GM04504 (cell line): Measurements from ENCODE around the gene SLC35A3.
"Not testable (repeated sequence)": the region's sequence is repeated elsewhere in the genome, so short reads cannot be mapped to it uniquely, and the experiment has no call there.

Experiments
- DNase-seq: peaks from one replicate; pipeline ENCODE4 v3.0.0-alpha.2; 2012; ENCODE audit warnings: low read depth

Gene SLC35A3

GRCh38 chr1:100036718-100037655, 67.2 kb downstream of the SLC35A3 start:
- no peak for DNase-seq

DNA sequence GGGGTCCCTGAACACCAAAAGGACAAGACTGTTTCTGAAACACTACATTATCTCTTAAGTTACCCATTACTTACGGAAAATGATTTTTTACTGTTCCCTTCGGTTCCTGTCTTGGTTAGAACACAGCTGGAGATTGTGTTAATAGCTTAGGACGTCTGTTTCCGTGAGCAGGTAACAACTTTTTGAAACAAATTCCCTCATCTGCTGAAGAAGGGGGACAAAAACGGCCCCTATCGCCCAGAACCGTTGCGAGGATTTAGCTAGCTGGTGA, 67.8 kb downstream of the SLC35A3 start:
- DNase-seq: no peak

DNA sequence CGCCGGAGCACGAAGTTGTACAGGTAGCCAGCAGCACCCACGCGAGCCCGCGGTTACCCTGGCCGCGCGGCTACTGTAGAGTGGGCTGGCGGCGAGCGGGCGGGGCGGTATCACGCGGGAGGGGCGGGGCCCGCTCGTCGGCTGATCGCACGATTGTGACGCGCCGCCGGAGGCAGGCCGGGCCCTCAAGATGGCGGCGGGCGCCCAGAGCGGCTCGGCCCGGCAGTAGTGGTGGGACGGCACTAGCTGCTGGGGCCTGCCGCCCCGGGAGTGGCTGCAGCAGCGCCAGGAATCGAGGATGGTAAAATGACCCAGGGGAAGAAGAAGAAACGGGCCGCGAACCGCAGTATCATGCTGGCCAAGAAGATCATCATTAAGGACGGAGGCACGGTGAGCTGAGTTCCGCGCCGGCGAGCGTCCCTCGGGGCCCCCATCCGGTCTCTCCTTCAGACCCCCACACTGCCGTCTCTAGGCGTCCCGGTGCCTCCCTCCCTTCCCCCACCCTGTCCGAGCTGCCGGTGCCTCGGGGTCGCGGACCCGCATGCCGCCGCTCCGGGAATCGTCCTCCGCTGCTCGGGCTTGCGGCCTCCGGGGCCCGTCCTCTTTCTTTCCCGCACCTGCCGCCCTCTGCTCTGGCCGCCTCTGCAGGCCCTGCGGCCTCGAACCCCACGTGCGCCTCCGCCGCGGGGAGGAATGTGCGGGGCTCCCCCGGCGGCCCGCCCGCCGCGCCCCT, 68.3 kb downstream of the SLC35A3 start:
- DNase-seq: peak; percentile 60

DNA sequence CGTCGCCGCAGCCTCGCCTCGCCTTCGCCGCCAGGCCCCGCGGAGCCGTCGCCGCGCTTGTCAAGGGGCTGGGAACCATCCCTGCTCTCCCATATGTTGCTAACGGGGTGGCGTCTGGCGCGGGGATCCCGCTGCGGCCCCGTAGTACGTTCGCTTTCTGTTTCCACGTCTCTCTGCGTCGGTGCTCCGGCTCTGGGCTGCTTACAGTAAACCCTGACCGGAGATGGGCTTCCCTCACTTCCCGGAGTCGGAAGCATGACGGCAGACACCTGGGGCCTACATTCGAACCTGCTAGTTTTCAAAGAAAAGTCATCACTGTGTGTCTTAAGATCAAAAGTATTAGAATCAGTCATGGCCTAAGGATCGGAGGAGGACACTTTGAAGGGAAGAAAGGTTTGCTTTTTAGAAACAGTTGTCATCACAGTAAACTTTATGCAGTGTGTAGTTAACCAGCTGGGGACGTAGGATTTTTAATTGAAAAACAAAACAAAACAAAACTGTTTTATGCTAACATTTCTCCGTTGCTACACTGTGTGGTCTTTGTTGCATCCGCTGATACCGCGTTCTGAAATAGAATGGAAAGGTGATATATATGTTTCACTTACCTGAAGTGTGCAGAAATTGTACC, 69.0 kb downstream of the SLC35A3 start:
- DNase-seq: peak; percentile 38

- DNase-seq: no peak
Measured at GRCh38 chr1:100039591-100039990, 69.8 kb downstream of the SLC35A3 start.

GRCh38 chr1:100045206-100045605, 75.4 kb downstream of the SLC35A3 start:
- no peak for DNase-seq

GRCh38 chr1:100047235-100047708, 77.5 kb downstream of the SLC35A3 start:
- not testable (repeated sequence) for DNase-seq

DNA sequence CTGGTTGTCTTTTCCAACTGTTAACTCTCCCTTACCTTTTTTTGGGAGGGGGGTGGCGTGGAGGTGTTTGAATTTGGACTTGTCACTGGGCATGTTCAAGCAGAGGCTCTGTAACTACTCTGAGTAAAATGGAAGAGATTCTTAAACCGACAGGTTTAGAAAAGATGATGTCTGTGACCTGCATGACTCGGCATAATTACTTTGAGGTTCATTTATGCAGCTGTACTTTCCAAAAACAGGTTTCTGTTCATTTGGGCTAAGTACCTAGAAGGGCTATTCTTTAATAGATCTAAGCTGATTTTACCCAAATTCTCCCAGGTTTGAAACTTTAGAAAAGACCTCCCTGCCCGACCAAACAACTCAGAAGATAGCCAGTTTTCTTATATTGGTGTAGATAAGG, 80.3 kb downstream of the SLC35A3 start:
- DNase-seq: no peak

GRCh38 chr1:100051401-100051800, 81.6 kb downstream of the SLC35A3 start:
- DNase-seq: no peak

DNA sequence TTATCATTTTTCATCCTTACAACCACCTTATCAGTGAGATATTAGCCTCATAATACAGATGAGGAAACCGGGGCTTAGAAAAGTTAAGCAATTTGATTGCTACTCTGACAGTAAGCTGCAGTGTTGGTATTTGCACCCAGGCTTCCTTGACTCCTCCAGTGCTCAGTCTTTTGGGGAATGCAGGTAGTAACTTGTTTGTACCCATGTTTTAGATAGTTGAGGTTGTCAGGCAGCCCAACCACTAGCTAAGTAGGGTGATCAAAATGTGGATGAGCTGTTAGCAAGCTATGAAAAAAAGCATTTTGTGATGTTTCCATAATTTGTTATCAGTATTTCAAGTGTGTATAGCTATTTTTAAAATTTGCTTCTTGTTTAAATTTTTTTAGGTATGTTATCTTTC, 82.1 kb downstream of the SLC35A3 start:
- DNase-seq: no peak

DNA sequence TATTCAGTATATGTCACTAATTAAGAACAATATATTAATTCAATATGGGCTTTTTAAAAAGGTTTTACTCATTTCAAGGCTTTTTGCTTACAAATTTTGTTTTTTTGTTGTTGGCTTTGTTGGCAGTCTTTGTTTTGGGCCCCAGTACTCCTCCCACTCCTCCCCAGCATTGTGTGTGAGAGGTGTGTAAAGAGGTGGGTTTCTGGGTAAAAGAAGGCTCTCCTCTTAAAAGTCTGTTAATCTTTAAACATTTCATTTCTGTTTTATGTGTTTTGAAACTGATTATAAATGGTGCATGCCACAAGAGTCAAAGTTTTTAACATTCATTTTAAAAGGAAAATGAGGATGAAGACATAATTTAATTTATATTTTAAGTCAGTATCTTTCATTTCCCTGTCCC, 83.3 kb downstream of the SLC35A3 start:
- no peak for DNase-seq

GRCh38 chr1:100053727-100054126, 83.9 kb downstream of the SLC35A3 start:
- DNase-seq: no peak

DNA sequence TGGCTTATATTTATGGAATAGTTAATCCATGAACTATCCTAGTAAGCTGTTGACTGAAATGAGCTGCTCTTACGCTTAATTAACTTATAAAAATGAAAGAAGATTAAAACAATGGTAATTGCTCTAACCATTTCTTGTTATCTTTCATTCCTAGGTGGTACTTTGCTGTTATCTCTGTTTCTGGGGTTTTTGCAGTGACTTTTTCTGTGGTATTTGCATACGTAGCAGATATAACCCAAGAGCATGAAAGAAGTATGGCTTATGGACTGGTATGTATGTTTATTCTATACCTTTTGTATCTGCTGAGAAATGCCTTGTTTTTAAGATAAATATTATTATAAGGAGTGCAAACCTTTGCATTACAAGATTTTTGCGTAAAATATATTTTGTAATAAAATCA, 91.9 kb downstream of the SLC35A3 start:
- DNase-seq: no peak

DNA sequence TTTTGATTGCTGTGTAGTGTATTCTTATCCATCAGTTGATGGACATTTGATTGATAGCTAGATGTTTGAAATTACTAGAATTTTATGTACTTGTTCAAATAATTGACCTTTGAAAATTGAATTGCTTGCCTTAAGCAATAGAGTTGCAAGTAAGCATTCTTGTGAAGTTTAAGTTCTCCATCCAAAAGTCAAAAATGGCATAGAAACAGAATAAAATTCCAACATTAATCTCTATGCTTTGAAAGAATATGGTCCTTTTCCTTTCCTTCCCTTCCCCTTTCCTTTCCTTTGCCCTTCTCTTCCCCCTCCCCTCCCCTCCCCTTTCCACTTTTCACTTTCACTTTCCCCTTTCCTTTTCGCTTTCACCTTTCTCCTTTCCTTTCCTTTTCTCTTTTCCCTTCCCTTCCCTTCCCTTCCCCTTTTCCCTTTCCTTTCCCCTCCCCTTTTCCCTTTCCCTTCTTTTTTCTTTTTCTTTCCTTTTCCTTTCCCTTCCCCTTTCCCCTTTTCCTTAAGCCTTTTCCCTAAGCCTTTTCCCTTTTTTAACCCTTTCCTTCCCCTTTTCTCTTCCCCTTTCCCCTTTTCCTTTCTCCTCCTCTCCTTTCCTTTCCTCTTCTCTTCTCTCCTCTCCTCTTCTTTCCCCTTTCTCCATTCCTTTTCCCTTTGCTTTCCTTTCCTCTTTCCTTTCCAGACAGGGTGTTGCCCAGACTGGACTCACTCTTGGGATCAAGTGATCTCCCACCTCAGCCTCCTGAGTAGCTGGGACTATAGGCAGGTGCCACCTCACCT, 95.6 kb downstream of the SLC35A3 start:
- no peak for DNase-seq

- DNase-seq: no peak
Measured at GRCh38 chr1:100065969-100066227, 96.1 kb downstream of the SLC35A3 start.

- no peak for DNase-seq
Measured at GRCh38 chr1:100070201-100070939, 100.6 kb downstream of the SLC35A3 start.

GRCh38 chr1:100073531-100073930, 103.7 kb downstream of the SLC35A3 start:
- no peak for DNase-seq

- no peak for DNase-seq
Measured at GRCh38 chr1:100074604-100075395, 105.0 kb downstream of the SLC35A3 start.

- DNase-seq: no peak
Measured at GRCh38 chr1:100075773-100076172, 106.0 kb downstream of the SLC35A3 start.

GRCh38 chr1:100076319-100076718, 106.5 kb downstream of the SLC35A3 start:
- no peak for DNase-seq

DNA sequence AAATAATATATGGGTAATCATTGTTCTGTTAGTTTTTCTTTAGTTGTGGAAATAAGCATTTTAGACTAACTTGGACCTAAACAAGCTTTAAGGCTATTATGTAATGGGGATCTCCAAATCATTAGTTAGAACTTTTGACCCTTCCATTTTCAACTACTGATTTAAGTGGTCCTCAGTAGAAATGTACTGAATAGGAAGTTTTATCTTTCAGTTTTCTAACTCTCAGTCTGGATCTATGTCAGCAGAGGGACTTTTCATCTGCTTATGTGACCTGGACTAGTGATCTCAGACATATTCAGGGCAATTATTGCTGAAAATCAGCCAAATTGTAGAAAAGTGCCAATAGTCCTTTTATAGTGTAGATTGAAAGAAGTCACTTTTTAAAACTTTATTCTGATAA, 106.9 kb downstream of the SLC35A3 start:
- no peak for DNase-seq
